Measurements from ENCODE around the gene MFSD12.

MFSD12 gene

GRCh38 chr19:3501780-3502179, 55.6 kb downstream of the MFSD12 start:
- H3K9me3 ChIP-seq (ENCODE audit: control insufficient read depth, low read length) = no peaks in the 10 kb centered on the region
- H3K36me3 ChIP-seq (ENCODE audit: control insufficient read depth, insufficient read depth, low read length) = no peaks in the 10 kb centered on the region
- H3K4me1 ChIP-seq (ENCODE audit: control insufficient read depth, insufficient read depth, low read length) = peaks cover 5% of the 10 kb centered on the region
- H3K9ac ChIP-seq (ENCODE audit: low read length) = no peak overlapping the region
- no peaks in the 10 kb centered on the region for H3K27me3 ChIP-seq (ENCODE audit: control insufficient read depth, insufficient read depth, low read length)
- H3K4me3 ChIP-seq (ENCODE audit: low read length) = no peak overlapping the region

- Histone ChIP-seq H3K36me3 (ENCODE audit: control insufficient read depth, insufficient read depth, low read length) (no peaks in the 10 kb centered on the region), H3K27me3 (ENCODE audit: control insufficient read depth, insufficient read depth, low read length) (no peaks in the 10 kb centered on the region), H3K9ac (ENCODE audit: low read length) (peak within 1 kb of the TSS; percentile 80), H3K4me3 (ENCODE audit: low read length) (peak within 1 kb of the TSS; percentile 65), H3K4me1 (ENCODE audit: control insufficient read depth, insufficient read depth, low read length) (peaks cover 5% of the 10 kb centered on the region), H3K9me3 (ENCODE audit: control insufficient read depth, low read length) (no peaks in the 10 kb centered on the region)
Observed at GRCh38 chr19:3500429-3501101, 56.8 kb downstream of the MFSD12 start, which contains the start of gene DOHH. Gene DOHH (minus strand): TSS chr19:3500674. CDS start chr19:3496814, 3,860 bp downstream.

- Histone ChIP-seq H3K4me1 (ENCODE audit: control insufficient read depth, insufficient read depth, low read length) (peaks cover 5% of the 10 kb centered on the region), H3K9me3 (ENCODE audit: control insufficient read depth, low read length) (no peaks in the 10 kb centered on the region), H3K36me3 (ENCODE audit: control insufficient read depth, insufficient read depth, low read length) (no peaks in the 10 kb centered on the region), H3K4me3 (ENCODE audit: low read length) (peak overlapping the region; percentile 65), H3K27me3 (ENCODE audit: control insufficient read depth, insufficient read depth, low read length) (no peaks in the 10 kb centered on the region), H3K9ac (ENCODE audit: low read length) (peak overlapping the region; percentile 80)
Observed at GRCh38 chr19:3499738-3500428, 57.5 kb downstream of the MFSD12 start.

- no peaks in the 10 kb centered on the region for H3K36me3 ChIP-seq (ENCODE audit: control insufficient read depth, insufficient read depth, low read length)
- H3K9me3 ChIP-seq (ENCODE audit: control insufficient read depth, low read length) = no peaks in the 10 kb centered on the region
- H3K4me3 ChIP-seq (ENCODE audit: low read length) = no peak overlapping the region
- H3K4me1 ChIP-seq (ENCODE audit: control insufficient read depth, insufficient read depth, low read length) = peaks cover 5% of the 10 kb centered on the region
- H3K27me3 ChIP-seq (ENCODE audit: control insufficient read depth, insufficient read depth, low read length) = no peaks in the 10 kb centered on the region
- no peak overlapping the region for H3K9ac ChIP-seq (ENCODE audit: low read length)
Observed at GRCh38 chr19:3497757-3498520, 59.4 kb downstream of the MFSD12 start.

GRCh38 chr19:3496392-3497273, 60.8 kb downstream of the MFSD12 start:
- H3K36me3 ChIP-seq (ENCODE audit: control insufficient read depth, insufficient read depth, low read length) = no peaks in the 10 kb centered on the region
- no peaks in the 10 kb centered on the region for H3K9me3 ChIP-seq (ENCODE audit: control insufficient read depth, low read length)
- peaks cover 5% of the 10 kb centered on the region for H3K4me1 ChIP-seq (ENCODE audit: control insufficient read depth, insufficient read depth, low read length)
- no peak overlapping the region for H3K9ac ChIP-seq (ENCODE audit: low read length)
- no peak overlapping the region for H3K4me3 ChIP-seq (ENCODE audit: low read length)
- no peaks in the 10 kb centered on the region for H3K27me3 ChIP-seq (ENCODE audit: control insufficient read depth, insufficient read depth, low read length)

GRCh38 chr19:3494559-3494958, 62.8 kb downstream of the MFSD12 start:
- Histone ChIP-seq H3K27me3 (ENCODE audit: control insufficient read depth, insufficient read depth, low read length) (no peaks in the 10 kb centered on the region), H3K4me1 (ENCODE audit: control insufficient read depth, insufficient read depth, low read length) (peaks cover under 1% of the 10 kb centered on the region), H3K9me3 (ENCODE audit: control insufficient read depth, low read length) (no peaks in the 10 kb centered on the region), H3K4me3 (ENCODE audit: low read length) (no peak overlapping the region), H3K36me3 (ENCODE audit: control insufficient read depth, insufficient read depth, low read length) (no peaks in the 10 kb centered on the region), H3K9ac (ENCODE audit: low read length) (no peak overlapping the region)

Data from mucosa of stomach (tissue), 1 donor.